ENCODE results near the gene MYMK. TPM values are rescaled to one million over a fixed set of nuclear protein-coding genes. Genes with fewer than 3 reads are reported as not detected.

MYMK gene
- total and polyA plus RNA-seq, 2 of the 8 experiments (the other 6 are each of a cell fraction or from before 2014, with no cell fraction given), result not detected

DNA sequence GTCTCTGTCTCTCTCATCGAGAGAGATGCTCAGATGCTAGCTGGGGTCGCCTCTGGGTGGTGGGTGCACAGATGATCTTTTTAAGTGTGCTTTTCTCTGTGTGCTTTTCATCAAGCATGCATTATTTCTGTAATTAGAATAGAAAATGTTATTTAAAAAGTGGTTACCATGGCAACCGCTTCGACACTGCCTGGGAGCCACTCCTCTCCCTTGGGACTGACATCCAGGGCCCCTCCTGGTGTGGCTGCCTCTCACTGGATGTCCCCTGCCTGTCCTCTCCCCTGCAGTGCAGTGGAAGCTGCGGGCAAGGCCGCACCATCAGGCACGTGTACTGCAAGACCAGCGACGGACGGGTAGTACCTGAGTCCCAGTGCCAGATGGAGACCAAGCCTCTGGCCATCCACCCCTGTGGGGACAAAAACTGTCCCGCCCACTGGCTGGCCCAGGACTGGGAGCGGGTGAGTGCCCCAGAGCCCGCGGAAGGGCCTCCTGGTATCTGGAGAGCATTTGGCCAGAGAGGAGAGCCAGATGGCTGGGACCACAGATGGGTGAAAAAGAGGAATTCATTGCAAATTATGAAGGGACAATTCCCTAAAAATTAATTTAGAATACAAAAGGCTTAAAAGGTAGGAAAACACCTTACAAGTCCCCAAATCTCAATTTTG is 44.5 kb upstream of the MYMK start:
- no peaks in the 10 kb centered on the region for H3K36me3 ChIP-seq (ENCODE audit: control insufficient read depth in 2 of 4, insufficient read depth in 4 of 4, low read length in 3 of 4)
- H3K14ac ChIP-seq (ENCODE audit: insufficient read length), result no peak overlapping the region
- no peak overlapping the region for H2AFZ ChIP-seq (ENCODE audit: low read length)
- no peak overlapping the region for H2BK5ac ChIP-seq (ENCODE audit: low read depth, low read length)
- H3K79me1 ChIP-seq (ENCODE audit: low read depth, low read length), result no peaks in the 10 kb centered on the region
- H2BK20ac ChIP-seq (ENCODE audit: low read length), result no peak overlapping the region
- H3K56ac ChIP-seq (replicated peaks; ENCODE audit: insufficient read length, low read depth, low read length), result no peak overlapping the region
- no peaks in the 10 kb centered on the region for H3K79me2 ChIP-seq (ENCODE audit: control insufficient read depth in 1 of 2, insufficient read depth in 2 of 2, low read length in 2 of 2)
- ChIA-PET CTCF (ENCODE audit: partially characterized antibody) (no interaction called here), POLR2A (ENCODE audit: partially characterized antibody) (no interaction called here)
- DNase-seq (ENCODE audit: low read depth in 1 of 2, low spot score in 2 of 2) (no peak), FAIRE-seq (no peak)
- no peak overlapping the region for H3K4me3 ChIP-seq (ENCODE audit: extremely low read depth in 1 of 4, insufficient read depth in 2 of 4, low read depth in 3 of 4, low read length in 4 of 4)
- H2BK12ac ChIP-seq (ENCODE audit: low read depth, low read length), result no peak overlapping the region
- H3K9ac ChIP-seq (replicated peaks in 1 of 4; ENCODE audit: extremely low read depth in 1 of 4, low read depth in 3 of 4, low read length in 3 of 4), result no peak overlapping the region
- TF ChIP-seq EP300 (IDR thresholded peaks at IDR 0.05; ENCODE audit: borderline replicate concordance in 1 of 2, low read depth in 2 of 2, low read length in 2 of 2), result no peak
- TF ChIP-seq, protein P1, sequence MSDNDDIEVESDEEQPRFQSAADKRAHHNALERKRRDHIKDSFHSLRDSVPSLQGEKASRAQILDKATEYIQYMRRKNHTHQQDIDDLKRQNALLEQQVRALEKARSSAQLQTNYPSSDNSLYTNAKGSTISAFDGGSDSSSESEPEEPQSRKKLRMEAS (IDR thresholded peaks at IDR 0.05), result no peak
- no peak for TF ChIP-seq KDM1A (IDR thresholded peaks at IDR 0.05; ENCODE audit: borderline replicate concordance, low read length)
- TF ChIP-seq RAD21 (IDR thresholded peaks at IDR 0.05 in 1 of 2, conservative IDR thresholded peaks at IDR 0.05 in 1 of 2; ENCODE audit: low read depth in 2 of 2, low read length in 2 of 2), result no peak
- TF ChIP-seq, protein P2, sequence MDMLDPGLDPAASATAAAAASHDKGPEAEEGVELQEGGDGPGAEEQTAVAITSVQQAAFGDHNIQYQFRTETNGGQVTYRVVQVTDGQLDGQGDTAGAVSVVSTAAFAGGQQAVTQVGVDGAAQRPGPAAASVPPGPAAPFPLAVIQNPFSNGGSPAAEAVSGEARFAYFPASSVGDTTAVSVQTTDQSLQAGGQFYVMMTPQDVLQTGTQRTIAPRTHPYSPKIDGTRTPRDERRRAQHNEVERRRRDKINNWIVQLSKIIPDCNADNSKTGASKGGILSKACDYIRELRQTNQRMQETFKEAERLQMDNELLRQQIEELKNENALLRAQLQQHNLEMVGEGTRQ (IDR thresholded peaks at IDR 0.05; ENCODE audit: low read length), result no peak
- TF ChIP-seq YY1 (IDR thresholded peaks at IDR 0.05; ENCODE audit: low read depth, low read length), result no peak
- TF ChIP-seq FOSL1 (IDR thresholded peaks at IDR 0.05; ENCODE audit: insufficient read depth, low read depth, low read length), result no peak
- TF ChIP-seq BCL11A (IDR thresholded peaks at IDR 0.05; ENCODE audit: low read depth in 2 of 2, low read length in 2 of 2), result no peak
- H3K4me1 ChIP-seq (replicated peaks in 1 of 4; ENCODE audit: control insufficient read depth in 3 of 4, insufficient read depth in 4 of 4, low read length in 3 of 4), result peaks cover 0 to 6% (median 0%) of the 10 kb centered on the region in 4 experiments; a peak in 2 of 7 replicates
- no peak overlapping the region for H2AK5ac ChIP-seq (ENCODE audit: low read depth, low read length)
- H3K27ac ChIP-seq (ENCODE audit: low read depth, low read length), result no peak overlapping the region
- WGBS, 2 experiments (ENCODE audit: extremely low coverage in 1 of 2, insufficient coverage in 1 of 2, insufficient read length in 1 of 2, insufficient replicate concordance in 2 of 2, low coverage in 1 of 2, low lambda C conversion rate in 2 of 2, missing lambda C conversion rate in 1 of 2), result 85% methylated on average over 13 of the region's 14 CpGs; no CpG with 5 or more reads in 1 of the 2 experiments
- H4K8ac ChIP-seq (ENCODE audit: extremely low read depth, insufficient read depth, low read length), result no peak overlapping the region
- H2BK120ac ChIP-seq (replicated peaks; ENCODE audit: low read depth, low read length), result no peak overlapping the region
- no peak overlapping the region for H3K18ac ChIP-seq (ENCODE audit: extremely low read depth, low read length)
- H3K23me2 ChIP-seq (ENCODE audit: low read depth, low read length), result no peaks in the 10 kb centered on the region
- no peaks in the 10 kb centered on the region for H3K9me3 ChIP-seq (ENCODE audit: insufficient read depth in 2 of 2, low read depth in 1 of 2, low read length in 1 of 2)
- no peak overlapping the region for H4K5ac ChIP-seq (ENCODE audit: insufficient read length, low read depth, low read length)
- no peak overlapping the region for H4K91ac ChIP-seq (replicated peaks; ENCODE audit: insufficient read length, low read length)
- no peak overlapping the region for H3K23ac ChIP-seq (ENCODE audit: insufficient read length)
- H2BK15ac ChIP-seq (ENCODE audit: low read length), result no peak overlapping the region
- H3K27me3 ChIP-seq (replicated peaks in 1 of 4; ENCODE audit: control insufficient read depth in 3 of 4, extremely low read depth in 1 of 4, insufficient read depth in 3 of 4, low read length in 3 of 4), result no peaks in the 10 kb centered on the region
- H3K4ac ChIP-seq (replicated peaks; ENCODE audit: insufficient read length, low read depth, low read length), result no peak overlapping the region
- H3K4me2 ChIP-seq (ENCODE audit: insufficient read depth in 1 of 2, low read depth in 2 of 2, low read length in 2 of 2), result no peak overlapping the region
- H4K20me1 ChIP-seq (replicated peaks in 1 of 2; ENCODE audit: control insufficient read depth in 1 of 2, insufficient read depth in 2 of 2, low read length in 2 of 2), result no peaks in the 10 kb centered on the region
